NCI-H2107 treated with DMSO at 0.1 percent for 48 hours (cell line): ENCODE results near the gene NCS1.
"Not testable (repeated sequence)": the region's sequence is repeated elsewhere in the genome, so short reads cannot be mapped to it uniquely, and the experiment has no call there.

Source experiments
- DNase-seq: peaks from one replicate; lab custom pipeline; 2025; ENCODE audit not compliant: unreplicated experiment; lab: John Stamatoyannopoulos, UW

NCS1 gene

GRCh38 chr9:130235558-130236435 is 63.6 kb downstream of the NCS1 start:
- DNase-seq = peak; percentile 17

- no peak for DNase-seq
Measured at GRCh38 chr9:130236436-130236985, 64.3 kb downstream of the NCS1 start.

GRCh38 chr9:130237076-130237475 is 64.9 kb downstream of the NCS1 start:
- DNase-seq = no peak

GRCh38 chr9:130237763-130238524 is 65.7 kb downstream of the NCS1 start:
- DNase-seq = peak; percentile 45

GRCh38 chr9:130239363-130239695 is 67.1 kb downstream of the NCS1 start:
- DNase-seq = no peak

GRCh38 chr9:130239741-130240241 is 67.6 kb downstream of the NCS1 start:
- no peak for DNase-seq

- DNase-seq = peak; percentile 8
Measured at GRCh38 chr9:130240410-130241197, 68.4 kb downstream of the NCS1 start.

- DNase-seq = no peak
Measured at GRCh38 chr9:130241198-130241535, 69.0 kb downstream of the NCS1 start.

- DNase-seq = no peak
Measured at GRCh38 chr9:130242270-130243014, 70.2 kb downstream of the NCS1 start.

- DNase-seq = peak; percentile 35
Measured at GRCh38 chr9:130243015-130243881, 71.0 kb downstream of the NCS1 start.

- DNase-seq = no peak
Measured at GRCh38 chr9:130243882-130244170, 71.6 kb downstream of the NCS1 start.

- no peak for DNase-seq
Measured at GRCh38 chr9:130244548-130245165, 72.5 kb downstream of the NCS1 start.

GRCh38 chr9:130245474-130245873 is 73.3 kb downstream of the NCS1 start:
- no peak for DNase-seq

GRCh38 chr9:130246126-130246525 is 73.9 kb downstream of the NCS1 start:
- DNase-seq = no peak

GRCh38 chr9:130254747-130255630 is 82.8 kb downstream of the NCS1 start:
- peak; percentile 72 for DNase-seq

GRCh38 chr9:130255631-130256134 is 83.5 kb downstream of the NCS1 start:
- no peak for DNase-seq

- no peak for DNase-seq
Measured at GRCh38 chr9:130256644-130257043, 84.4 kb downstream of the NCS1 start.

GRCh38 chr9:130258137-130258536 is 85.9 kb downstream of the NCS1 start:
- DNase-seq = not testable (repeated sequence)
